Adrenal gland (tissue), 5 donors: ENCODE results near the gene GLRX.

Source experiments
- POLR2A ChIP-seq, 2 donors: fragments of 450-650 bp; IDR thresholded peaks; one replicate each; pipeline ENCODE4 v1.6.1; 2017; ENCODE audit warnings: antibody characterized with exemption in 2 of 2, mild to moderate bottlenecking in 2 of 2, moderate library complexity in 1 of 2
- TF ChIP-seq, protein P1 (sequence below), 6 experiments: fragments of 450-650 bp in 4 of 6; fragments of 200-600 bp in 2 of 6; sonication (generic) in 1 of 6; IDR thresholded peaks; 1 replicate in 5 of 6; 2 replicates in 1 of 6; pipeline versions ENCODE4 v1.5.1 to v1.8.0; 2016 to 2021; ENCODE audit warnings: antibody characterized with exemption in 6 of 6, mild to moderate bottlenecking in 2 of 6, moderate library complexity in 1 of 6
- donor health status: DM: no; HTN: no; CAD: no.

DNA sequence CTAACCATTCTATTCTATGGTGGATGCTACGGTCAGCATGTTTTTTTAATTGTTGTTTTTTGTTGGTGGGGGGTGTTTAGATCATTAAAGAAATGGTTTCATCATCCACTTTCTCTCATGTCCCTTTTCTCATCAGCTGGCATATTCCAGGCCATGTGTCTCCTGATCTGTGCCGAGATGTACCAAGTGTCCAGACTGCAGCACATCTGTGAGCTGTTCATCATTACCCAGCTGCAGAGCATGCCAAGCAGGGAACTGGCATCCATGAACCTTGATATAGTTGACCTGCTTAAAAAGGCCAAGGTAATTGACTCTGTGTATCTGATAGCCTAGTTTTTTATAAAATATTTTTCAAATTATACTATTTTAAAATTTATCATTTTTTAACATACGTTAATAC is 38.9 kb downstream of the GLRX start:
- TF ChIP-seq, protein P1, sequence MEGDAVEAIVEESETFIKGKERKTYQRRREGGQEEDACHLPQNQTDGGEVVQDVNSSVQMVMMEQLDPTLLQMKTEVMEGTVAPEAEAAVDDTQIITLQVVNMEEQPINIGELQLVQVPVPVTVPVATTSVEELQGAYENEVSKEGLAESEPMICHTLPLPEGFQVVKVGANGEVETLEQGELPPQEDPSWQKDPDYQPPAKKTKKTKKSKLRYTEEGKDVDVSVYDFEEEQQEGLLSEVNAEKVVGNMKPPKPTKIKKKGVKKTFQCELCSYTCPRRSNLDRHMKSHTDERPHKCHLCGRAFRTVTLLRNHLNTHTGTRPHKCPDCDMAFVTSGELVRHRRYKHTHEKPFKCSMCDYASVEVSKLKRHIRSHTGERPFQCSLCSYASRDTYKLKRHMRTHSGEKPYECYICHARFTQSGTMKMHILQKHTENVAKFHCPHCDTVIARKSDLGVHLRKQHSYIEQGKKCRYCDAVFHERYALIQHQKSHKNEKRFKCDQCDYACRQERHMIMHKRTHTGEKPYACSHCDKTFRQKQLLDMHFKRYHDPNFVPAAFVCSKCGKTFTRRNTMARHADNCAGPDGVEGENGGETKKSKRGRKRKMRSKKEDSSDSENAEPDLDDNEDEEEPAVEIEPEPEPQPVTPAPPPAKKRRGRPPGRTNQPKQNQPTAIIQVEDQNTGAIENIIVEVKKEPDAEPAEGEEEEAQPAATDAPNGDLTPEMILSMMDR (IDR thresholded peaks at IDR 0.05) = no peak
- no peak for TF ChIP-seq POLR2A (IDR thresholded peaks at IDR 0.05)
